T-cell (primary cell): ENCODE data around the gene DDAH1. TPM values are rescaled to one million over a fixed set of nuclear protein-coding genes. Genes with fewer than 3 reads are reported as not detected.

Experiments used
- ATAC-seq, 4 experiments: fragments of 200-7000 bp in 3 of 4; fragments of 150-1000 bp in 1 of 4; cut with Tn5 transposase; replicated peaks in 1 of 4; 1 replicate in 3 of 4; 2 replicates in 1 of 4; pipeline ENCODE4 v1.10.0; 2021; ENCODE audit warnings: moderate library complexity in 3 of 4, mild to moderate bottlenecking in 2 of 4, moderate number of reproducible peaks in 1 of 4
- CTCF ChIA-PET, 2 donors: fragments of 300-600 bp; sonication (Branson Sonifier 250); formaldehyde crosslinking; loops; one replicate each; lab custom pipeline; 2022; ENCODE audit warnings: antibody characterized with exemption in 2 of 2; lab: Charles Lee
- POLR2A ChIA-PET, 2 donors: fragments of 300-600 bp; sonication (Branson Sonifier 250); formaldehyde crosslinking; loops; one replicate each; lab custom pipeline; 2022; ENCODE audit warnings: antibody characterized with exemption in 2 of 2; lab: Charles Lee
- DNase-seq, 35 experiments: peaks; one replicate each; pipeline versions ENCODE4 v3.0.0 to v3.0.0-alpha.2; 2013 to 2023
- H3K27ac ChIP-seq: one replicate; pipeline ENCODE4 v1.5.1; 2013; ENCODE audit warnings: low read length
- H3K27me3 ChIP-seq, 2 experiments: replicated peaks in 1 of 2; 1 replicate in 1 of 2; 2 replicates in 1 of 2; pipeline versions ENCODE4 v1.6.1 to v1.7.0; 2013; ENCODE audit warnings: low read length in 1 of 2, mixed read lengths in 1 of 2; ENCODE audit not compliant: control insufficient read depth in 2 of 2, insufficient read depth in 2 of 2; ENCODE audit errors: extremely low read depth in 1 of 2
- H3K36me3 ChIP-seq, 2 donors: 1 replicate in 1 of 2; 2 replicates in 1 of 2; pipeline versions ENCODE4 v1.6.1 to v1.7.0; 2013; ENCODE audit warnings: low read length in 1 of 2; ENCODE audit not compliant: control insufficient read depth in 2 of 2, insufficient read depth in 1 of 2; ENCODE audit errors: extremely low read depth in 1 of 2
- H3K4me1 ChIP-seq, 2 experiments: 1 replicate in 1 of 2; 2 replicates in 1 of 2; pipeline versions ENCODE4 v1.6.1 to v1.7.0; 2013; ENCODE audit warnings: low read length in 2 of 2, mixed read lengths in 1 of 2; ENCODE audit not compliant: insufficient read depth in 2 of 2, control insufficient read depth in 1 of 2; ENCODE audit errors: extremely low read depth in 1 of 2
- H3K4me3 ChIP-seq, 2 donors: 1 replicate in 1 of 2; 2 replicates in 1 of 2; pipeline versions ENCODE4 v1.5.1 to v1.7.0; 2013; ENCODE audit warnings: mild to moderate bottlenecking in 2 of 2, low read length in 1 of 2, moderate library complexity in 1 of 2; ENCODE audit not compliant: control insufficient read depth in 1 of 2; ENCODE audit errors: extremely low read depth in 1 of 2
- H3K9me3 ChIP-seq: 2 replicates; pipeline ENCODE4 v1.7.0; 2013
- H3K27ac Mint-ChIP-seq, 2 donors: one replicate each; pipeline ENCODE4 v1.8.0; 2020 to 2021; ENCODE audit warnings: mild to moderate bottlenecking in 2 of 2, mixed read lengths in 2 of 2
- H3K27me3 Mint-ChIP-seq, 2 donors: one replicate each; pipeline ENCODE4 v1.8.0; 2021 to 2022; ENCODE audit warnings: mixed read lengths in 2 of 2
- H3K36me3 Mint-ChIP-seq: one replicate; pipeline ENCODE4 v1.8.0; 2021; ENCODE audit warnings: mixed read lengths
- H3K4me1 Mint-ChIP-seq, 3 donors: one replicate each; pipeline ENCODE4 v1.8.0; 2020 to 2022; ENCODE audit warnings: mixed read lengths in 3 of 3, mild to moderate bottlenecking in 1 of 3
- H3K4me3 Mint-ChIP-seq, 3 donors: one replicate each; pipeline ENCODE4 v1.8.0; 2020 to 2022; ENCODE audit warnings: mild to moderate bottlenecking in 3 of 3, mixed read lengths in 3 of 3, moderate library complexity in 3 of 3
- H3K9me3 Mint-ChIP-seq, 3 donors: one replicate each; pipeline ENCODE4 v1.8.0; 2020 to 2022; ENCODE audit warnings: mixed read lengths in 3 of 3
- WGBS: methylation state at CpG from one replicate; pipeline ENCODE4 v1.1.5; 2013; ENCODE audit warnings: missing lambda C conversion rate; ENCODE audit not compliant: insufficient coverage; 5-methylcytosine and 5-hydroxymethylcytosine counted together
- total RNA-seq, 35 experiments: library from RNA in 6 of 35; stranded (reverse) in 6 of 35; fragments of 120-200 nt in 1 of 35; gene quantifications; one replicate each; pipeline versions ENCODE4 v1.2.1 to v1.2.4 and lab custom pipeline; 2013 to 2026

DDAH1 gene
- total RNA-seq, 5 donors from 2014 or later (not counting 1 experiment from before 2014, with no cell fraction given) = 0.16 to 0.47 (median 0.32) TPM; not detected in 2

DNA sequence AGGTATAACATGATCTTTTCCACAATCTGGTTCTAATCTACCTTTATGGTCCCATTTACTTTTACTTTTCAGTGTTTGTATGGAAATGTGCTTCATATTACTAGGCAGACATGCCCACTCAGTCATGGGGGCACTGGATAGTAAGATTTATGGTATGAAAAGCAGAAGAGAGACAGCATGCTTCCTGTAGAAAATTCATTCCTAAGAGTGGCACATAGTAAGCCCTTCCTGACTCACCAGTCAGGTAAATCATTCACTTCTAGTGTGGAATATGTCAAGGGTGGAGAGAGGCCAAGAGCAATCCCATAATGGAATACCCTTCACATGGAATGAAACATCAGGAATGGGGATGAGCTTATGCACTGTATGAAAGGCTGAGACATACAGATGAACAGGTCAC lies 139.0 kb downstream of the DDAH1 start:
- POLR2A ChIA-PET = no interaction called here

DNA sequence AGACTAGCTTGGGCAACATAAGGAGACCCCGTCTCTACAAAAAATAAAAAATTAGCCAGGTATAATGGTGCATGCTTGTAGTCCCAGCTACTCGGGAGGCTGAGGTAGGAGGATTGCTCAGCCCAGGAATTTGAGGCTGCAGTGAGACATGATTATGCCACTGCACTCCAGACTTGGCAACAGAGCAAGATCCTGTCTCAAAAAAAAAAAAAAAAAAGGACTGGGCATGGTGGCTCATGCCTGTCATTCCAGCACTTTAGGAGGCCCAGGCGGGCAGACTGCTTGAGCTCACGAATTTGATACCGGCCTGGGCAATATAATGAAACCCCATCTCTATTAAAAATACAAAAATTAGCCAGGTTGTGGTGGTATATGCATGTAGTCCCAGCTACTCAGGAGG lies 141.2 kb downstream of the DDAH1 start:
- H3K9me3 Mint-ChIP-seq = no peaks in the 10 kb centered on the region
- H3K36me3 Mint-ChIP-seq = no peaks in the 10 kb centered on the region
- ATAC-seq (no peak), DNase-seq (no peak)
- H3K27ac Mint-ChIP-seq = no peak overlapping the region
- H3K27ac ChIP-seq = no peak overlapping the region
- no peaks in the 10 kb centered on the region for H3K36me3 ChIP-seq
- H3K9me3 ChIP-seq = no peaks in the 10 kb centered on the region
- ChIA-PET POLR2A (no interaction called here), CTCF (no interaction called here)
- H3K4me3 ChIP-seq = no peak overlapping the region
- no peak overlapping the region for H3K4me3 Mint-ChIP-seq
- no peaks in the 10 kb centered on the region for H3K4me1 ChIP-seq
- H3K27me3 ChIP-seq = peaks cover 2% of the 10 kb centered on the region in 2 experiments
- H3K27me3 Mint-ChIP-seq = peaks cover 12 to 21% of the 10 kb centered on the region in 2 donors
- 72% methylated on average over 2 of the region's 5 CpGs for WGBS
- peaks cover 0 to 2% (median 0%) of the 10 kb centered on the region in 3 donors for H3K4me1 Mint-ChIP-seq

More for the DNA sequence above, 139.0 kb downstream of the DDAH1 start:
- DNase-seq (no peak), ATAC-seq (no peak)
- no peaks in the 10 kb centered on the region for H3K9me3 Mint-ChIP-seq
- CTCF ChIA-PET = no interaction called here
- H3K9me3 ChIP-seq = no peaks in the 10 kb centered on the region
- H3K27ac Mint-ChIP-seq = no peak overlapping the region
- H3K4me1 Mint-ChIP-seq = no peaks in the 10 kb centered on the region
- no peak overlapping the region for H3K27ac ChIP-seq
- no peaks in the 10 kb centered on the region for H3K36me3 Mint-ChIP-seq
- H3K4me3 ChIP-seq = no peak overlapping the region
- H3K27me3 ChIP-seq = no peaks in the 10 kb centered on the region
- H3K36me3 ChIP-seq = no peaks in the 10 kb centered on the region
- H3K4me3 Mint-ChIP-seq = no peak overlapping the region
- H3K4me1 ChIP-seq = no peaks in the 10 kb centered on the region
- peaks cover 0 to 9% of the 10 kb centered on the region in 2 donors for H3K27me3 Mint-ChIP-seq

DNA sequence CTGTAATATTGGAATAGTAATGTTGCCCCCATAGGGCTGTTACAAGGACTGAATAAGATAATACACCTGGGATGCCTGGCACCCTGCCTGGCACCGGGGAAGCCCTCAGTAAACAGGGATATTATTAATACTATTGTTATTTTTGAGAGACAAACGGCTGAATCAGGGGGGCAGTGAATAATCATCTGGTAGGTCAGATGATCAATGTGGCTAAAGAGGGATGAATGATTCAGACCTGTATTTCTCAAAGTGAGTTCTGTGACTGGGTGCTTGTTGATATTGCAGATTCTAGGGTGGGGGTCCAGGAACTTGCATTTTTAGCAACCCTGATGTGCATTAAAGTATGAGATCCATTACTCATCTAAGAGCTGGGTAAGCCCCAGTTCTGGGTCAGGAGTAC lies 142.3 kb downstream of the DDAH1 start:
- 100% methylated on average over 2 of the region's 2 CpGs for WGBS
- POLR2A ChIA-PET = no interaction called here
- Mint-ChIP-seq H3K4me3 (no peak overlapping the region), H3K4me1 (peaks cover 0 to 2% (median 0%) of the 10 kb centered on the region in 3 donors), H3K27me3 (peaks cover 16 to 22% of the 10 kb centered on the region in 2 donors), H3K27ac (no peak overlapping the region), H3K9me3 (no peaks in the 10 kb centered on the region), H3K36me3 (no peaks in the 10 kb centered on the region)
- Histone ChIP-seq H3K27me3 (peaks cover 2% of the 10 kb centered on the region in 2 experiments), H3K27ac (no peak overlapping the region), H3K4me3 (no peak overlapping the region), H3K36me3 (no peaks in the 10 kb centered on the region), H3K9me3 (no peaks in the 10 kb centered on the region), H3K4me1 (no peaks in the 10 kb centered on the region)
- DNase-seq (no peak), ATAC-seq (no peak)
- CTCF ChIA-PET = interaction anchor here in 1 of 2 donors (0.6 kb wide), 1 partner anchor 418 kb away, joined by 4 read pairs; no protein-coding TSS in a partner anchor

DNA sequence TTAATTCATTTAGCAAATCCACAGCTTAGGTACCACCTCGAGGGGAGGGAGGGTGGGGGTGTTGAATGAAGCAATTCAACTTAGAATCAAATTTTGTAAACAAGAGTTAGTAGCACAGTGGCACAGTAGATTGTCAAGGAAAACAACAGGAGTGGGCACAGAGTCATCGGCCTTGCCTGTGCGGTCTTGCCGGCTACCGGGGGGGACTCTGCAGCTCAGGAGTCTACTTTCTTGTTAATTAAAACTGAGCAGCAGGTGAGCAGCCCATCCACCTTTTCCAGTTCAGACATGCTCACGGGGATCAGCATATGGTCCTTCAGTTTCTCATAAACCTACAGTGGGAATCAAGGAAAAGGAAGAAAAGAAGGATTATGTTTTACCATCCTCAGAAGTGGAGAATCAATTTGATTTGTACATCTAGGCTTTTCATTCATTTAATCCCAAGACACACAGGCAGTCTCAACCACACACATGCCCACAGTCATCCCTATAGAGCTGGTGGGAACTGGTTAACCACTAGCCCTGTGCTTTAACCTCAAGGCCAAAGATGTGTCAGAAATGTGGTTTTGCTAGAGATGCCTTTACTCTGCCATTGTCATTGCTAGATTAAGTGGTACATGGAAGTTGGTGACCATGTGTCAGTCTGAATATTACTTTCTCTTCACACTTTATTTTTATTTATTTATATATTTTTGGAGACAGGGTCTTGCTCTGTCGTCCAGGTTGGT lies 143.6 kb downstream of the DDAH1 start:
- peaks cover 20 to 29% of the 10 kb centered on the region in 2 donors for H3K27me3 Mint-ChIP-seq
- H3K9me3 Mint-ChIP-seq = no peaks in the 10 kb centered on the region
- H3K4me1 Mint-ChIP-seq = peaks cover 0 to 2% (median 0%) of the 10 kb centered on the region in 3 donors
- no peaks in the 10 kb centered on the region for H3K4me1 ChIP-seq
- DNase-seq (no peak), ATAC-seq (no peak)
- 100% methylated on average over 1 of the region's 7 CpGs for WGBS
- no peak overlapping the region for H3K27ac Mint-ChIP-seq
- H3K36me3 Mint-ChIP-seq = no peaks in the 10 kb centered on the region
- ChIA-PET POLR2A (interaction anchor here (0.6 to 0.7 kb wide), 3 partner anchors 582 to 1046 kb away, joined by 4 to 8 read pairs (median 6); no protein-coding TSS in a partner anchor), CTCF (interaction anchor here in 1 of 2 donors (0.6 kb wide), 1 partner anchor 42 kb away, joined by 3 read pairs; no protein-coding TSS in a partner anchor)
- no peak overlapping the region for H3K4me3 Mint-ChIP-seq
- peaks cover 2 to 5% of the 10 kb centered on the region in 2 experiments for H3K27me3 ChIP-seq
- H3K27ac ChIP-seq = no peak overlapping the region
- H3K36me3 ChIP-seq = no peaks in the 10 kb centered on the region
- H3K9me3 ChIP-seq = no peaks in the 10 kb centered on the region
- H3K4me3 ChIP-seq = no peak overlapping the region

DNA sequence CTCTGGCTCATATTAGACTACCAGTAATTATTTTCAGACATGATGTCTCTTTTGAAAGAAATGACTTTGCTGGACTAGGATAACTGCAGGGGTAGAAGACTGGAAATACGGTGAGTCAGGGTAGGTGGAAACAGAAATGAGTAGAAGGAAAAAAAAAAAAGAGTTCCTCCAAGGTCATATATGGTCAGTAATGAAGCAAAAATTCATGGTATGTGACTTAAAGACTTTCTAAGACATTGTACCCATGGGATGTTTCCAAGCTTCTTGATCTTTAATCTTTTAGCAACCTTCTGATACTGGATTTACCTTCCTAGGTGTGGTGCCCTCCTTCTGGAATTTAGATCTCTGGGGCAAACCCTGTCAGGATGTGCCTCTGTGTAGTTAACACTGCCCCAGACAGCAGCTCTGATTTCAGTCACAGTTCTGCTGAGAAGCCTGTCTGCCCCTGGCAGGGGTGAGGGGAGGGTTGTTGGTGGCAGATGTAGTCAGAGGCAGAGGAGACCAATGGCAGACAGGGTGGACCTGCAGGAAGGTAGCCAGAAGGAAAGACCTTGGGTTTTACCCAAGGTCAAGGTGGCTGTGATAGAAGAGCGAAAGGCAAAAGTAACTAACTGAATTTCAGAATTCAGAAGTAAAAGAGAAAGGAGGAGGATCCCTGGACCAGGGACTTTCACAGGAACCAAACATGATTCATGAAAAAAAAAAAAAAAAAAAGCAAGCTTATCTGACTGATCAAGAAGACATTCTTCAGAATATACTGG lies 144.4 kb downstream of the DDAH1 start:
- DNase-seq (no peak), ATAC-seq (no peak)
- ChIA-PET CTCF (interaction anchor here in 1 of 2 donors (0.6 kb wide), 1 partner anchor 43 kb away, joined by 3 read pairs; no protein-coding TSS in a partner anchor), POLR2A (interaction anchor here (0.5 to 0.7 kb wide), 4 partner anchors 11 to 1047 kb away, joined by 3 to 8 read pairs (median 5); no protein-coding TSS in a partner anchor)
- peaks cover 2 to 5% of the 10 kb centered on the region in 2 experiments for H3K27me3 ChIP-seq
- no peaks in the 10 kb centered on the region for H3K36me3 Mint-ChIP-seq
- peaks cover 20 to 32% of the 10 kb centered on the region in 2 donors for H3K27me3 Mint-ChIP-seq
- H3K36me3 ChIP-seq = no peaks in the 10 kb centered on the region
- H3K9me3 ChIP-seq = no peaks in the 10 kb centered on the region
- no peaks in the 10 kb centered on the region for H3K9me3 Mint-ChIP-seq
- no peak overlapping the region for H3K4me3 Mint-ChIP-seq
- H3K4me3 ChIP-seq = no peak overlapping the region
- H3K4me1 Mint-ChIP-seq = peaks cover 0 to 2% (median 0%) of the 10 kb centered on the region in 3 donors
- no peaks in the 10 kb centered on the region for H3K4me1 ChIP-seq
- no peak overlapping the region for H3K27ac ChIP-seq
- 11% methylated on average over 1 of the region's 2 CpGs for WGBS
- no peak overlapping the region for H3K27ac Mint-ChIP-seq

DNA sequence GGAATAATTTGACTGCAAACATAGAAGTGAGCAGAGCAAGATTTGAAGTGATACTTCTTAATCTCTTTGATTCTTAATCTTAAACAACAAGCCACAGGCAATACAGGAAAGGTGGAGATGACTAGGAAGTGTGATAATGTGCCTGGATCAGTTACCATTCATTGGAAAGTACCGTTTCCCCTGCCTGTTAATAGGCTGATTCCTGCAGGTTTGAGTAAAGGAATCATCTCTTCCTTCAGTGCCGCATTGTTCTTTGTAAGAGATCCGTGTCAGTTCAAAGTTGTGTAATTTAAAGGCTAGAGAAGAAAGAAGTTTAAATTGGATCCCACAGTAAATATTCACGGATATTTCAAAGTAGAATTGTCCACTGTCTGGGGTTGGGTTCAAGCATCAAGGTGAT lies 145.0 kb downstream of the DDAH1 start:
- H3K27me3 Mint-ChIP-seq = peaks cover 20 to 32% of the 10 kb centered on the region in 2 donors

More for the DNA sequence above, 145.0 kb downstream of the DDAH1 start:
- peaks cover 2 to 5% of the 10 kb centered on the region in 2 experiments for H3K27me3 ChIP-seq
- no peak overlapping the region for H3K27ac ChIP-seq
- Mint-ChIP-seq H3K4me1 (peaks cover 0 to 2% (median 0%) of the 10 kb centered on the region in 3 donors), H3K9me3 (no peaks in the 10 kb centered on the region), H3K27ac (no peak overlapping the region), H3K4me3 (no peak overlapping the region), H3K36me3 (no peaks in the 10 kb centered on the region)
- ChIA-PET POLR2A (interaction anchor here in 1 of 2 donors (0.5 kb wide), 1 partner anchor 10 kb away, joined by 3 read pairs; no protein-coding TSS in a partner anchor), CTCF (no interaction called here)
- no peaks in the 10 kb centered on the region for H3K4me1 ChIP-seq
- no peak for ATAC-seq
- 40% methylated on average over 1 of the region's 4 CpGs for WGBS
- H3K9me3 ChIP-seq = no peaks in the 10 kb centered on the region
- H3K36me3 ChIP-seq = no peaks in the 10 kb centered on the region
- H3K4me3 ChIP-seq = no peak overlapping the region
- no peak for DNase-seq
